Ovary (tissue), 3 donors: ENCODE data around the gene SH3GL3.

Experiments used
- EP300 ChIP-seq: sonication (generic); formaldehyde crosslinking; IDR thresholded peaks from one replicate; pipeline ENCODE4 v1.6.1; 2017; ENCODE audit warnings: antibody characterized with exemption
- POLR2A ChIP-seq: fragments of 450-650 bp; IDR thresholded peaks from one replicate; pipeline ENCODE4 v1.6.1; 2017; ENCODE audit warnings: antibody characterized with exemption, mild to moderate bottlenecking, moderate library complexity
- TF ChIP-seq, protein P1 (sequence below), 3 donors: fragments of 450-650 bp in 2 of 3; fragments of 200-600 bp in 1 of 3; IDR thresholded peaks; one replicate each; pipeline versions ENCODE4 v1.5.1 to v1.8.0; 2016 to 2022; ENCODE audit warnings: antibody characterized with exemption in 3 of 3, mild to moderate bottlenecking in 1 of 3
- donor health status: DM: no; HTN: no; CAD: no.

DNA sequence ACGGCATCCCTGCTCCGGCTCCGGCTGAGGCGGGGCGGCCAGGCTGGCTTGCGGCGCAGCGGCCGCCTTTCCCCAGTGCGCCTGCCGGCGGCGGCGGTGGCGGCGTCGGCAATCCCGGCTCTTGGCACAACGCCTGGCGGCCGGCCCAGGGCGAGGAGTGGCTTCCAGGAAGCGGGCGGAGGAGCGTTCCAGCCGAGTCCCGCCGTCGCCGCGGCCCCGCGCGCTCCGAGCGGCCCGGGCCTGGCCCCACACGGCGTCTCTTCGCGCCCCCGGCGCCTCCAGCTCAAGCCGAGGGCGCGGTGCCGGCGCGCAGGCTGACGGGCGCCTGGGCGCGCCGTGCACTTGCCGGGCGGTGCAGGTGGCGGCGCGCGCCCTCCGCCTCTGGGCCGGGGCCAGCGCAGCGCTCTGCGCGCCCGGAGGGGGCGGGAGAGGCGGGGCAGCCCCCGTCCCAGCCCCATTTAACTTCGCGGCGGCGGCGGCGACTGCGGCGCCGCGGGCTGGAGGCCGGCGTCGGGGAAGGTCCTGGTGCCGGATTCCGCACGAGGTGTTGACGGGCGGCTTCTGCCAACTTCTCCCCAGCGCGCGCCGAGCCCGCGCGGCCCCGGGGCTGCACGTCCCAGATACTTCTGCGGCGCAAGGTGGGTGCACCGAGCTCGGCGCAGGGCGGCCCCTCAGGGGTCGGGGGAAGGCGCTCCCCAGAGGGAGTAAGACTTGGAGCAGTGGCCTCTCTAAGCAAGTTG is 206.7 kb downstream of the SH3GL3 start, which contains the start of gene ADAMTSL3:
- TF ChIP-seq, protein P1, sequence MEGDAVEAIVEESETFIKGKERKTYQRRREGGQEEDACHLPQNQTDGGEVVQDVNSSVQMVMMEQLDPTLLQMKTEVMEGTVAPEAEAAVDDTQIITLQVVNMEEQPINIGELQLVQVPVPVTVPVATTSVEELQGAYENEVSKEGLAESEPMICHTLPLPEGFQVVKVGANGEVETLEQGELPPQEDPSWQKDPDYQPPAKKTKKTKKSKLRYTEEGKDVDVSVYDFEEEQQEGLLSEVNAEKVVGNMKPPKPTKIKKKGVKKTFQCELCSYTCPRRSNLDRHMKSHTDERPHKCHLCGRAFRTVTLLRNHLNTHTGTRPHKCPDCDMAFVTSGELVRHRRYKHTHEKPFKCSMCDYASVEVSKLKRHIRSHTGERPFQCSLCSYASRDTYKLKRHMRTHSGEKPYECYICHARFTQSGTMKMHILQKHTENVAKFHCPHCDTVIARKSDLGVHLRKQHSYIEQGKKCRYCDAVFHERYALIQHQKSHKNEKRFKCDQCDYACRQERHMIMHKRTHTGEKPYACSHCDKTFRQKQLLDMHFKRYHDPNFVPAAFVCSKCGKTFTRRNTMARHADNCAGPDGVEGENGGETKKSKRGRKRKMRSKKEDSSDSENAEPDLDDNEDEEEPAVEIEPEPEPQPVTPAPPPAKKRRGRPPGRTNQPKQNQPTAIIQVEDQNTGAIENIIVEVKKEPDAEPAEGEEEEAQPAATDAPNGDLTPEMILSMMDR (IDR thresholded peaks at IDR 0.05), result no peak
- TF ChIP-seq POLR2A, result no peak
- no peak for TF ChIP-seq EP300
